HEK293 (cell line): ENCODE data around the gene COTL1.

Source experiments
- HOXD13 ChIP-seq: sonication (generic); formaldehyde crosslinking; IDR thresholded peaks from 2 replicates; pipeline ENCODE4 v1.8.0; 2022; ENCODE audit warnings: missing genetic modification reagents, borderline replicate concordance
- KLF16 ChIP-seq: fragments of 450-650 bp; formaldehyde crosslinking; IDR thresholded peaks from 2 replicates; pipeline ENCODE4 v1.5.1; 2017; ENCODE audit warnings: missing biosample characterization, missing genetic modification characterization
- KLF8 ChIP-seq: fragments of 450-650 bp; formaldehyde crosslinking; IDR thresholded peaks from 2 replicates; pipeline ENCODE4 v1.5.1; 2016; ENCODE audit warnings: missing biosample characterization, missing genetic modification characterization
- PRDM4 ChIP-seq: fragments of 450-650 bp; formaldehyde crosslinking; IDR thresholded peaks from 2 replicates; pipeline ENCODE4 v1.5.1; 2017; ENCODE audit warnings: missing biosample characterization, missing genetic modification characterization
- SP7 ChIP-seq: fragments of 450-650 bp; formaldehyde crosslinking; IDR thresholded peaks from 2 replicates; pipeline ENCODE4 v1.5.1; 2016; ENCODE audit warnings: missing biosample characterization, missing genetic modification characterization
- YY2 ChIP-seq: fragments of 450-650 bp; formaldehyde crosslinking; IDR thresholded peaks from 2 replicates; pipeline ENCODE4 v1.5.1; 2016; ENCODE audit warnings: missing biosample characterization, missing genetic modification characterization
- ZBTB44 ChIP-seq: fragments of 450-650 bp; IDR thresholded peaks from 2 replicates; pipeline ENCODE4 v1.5.1; 2018; ENCODE audit warnings: missing biosample characterization, mild to moderate bottlenecking, missing genetic modification characterization
- ZBTB49 ChIP-seq: fragments of 450-650 bp; formaldehyde crosslinking; IDR thresholded peaks from 2 replicates; pipeline ENCODE4 v1.5.1; 2016; ENCODE audit warnings: missing biosample characterization, missing genetic modification characterization, low read depth
- ZBTB6 ChIP-seq: fragments of 450-650 bp; formaldehyde crosslinking; IDR thresholded peaks from 2 replicates; pipeline ENCODE4 v1.5.1; 2017; ENCODE audit warnings: missing biosample characterization, missing genetic modification characterization
- ZNF114 ChIP-seq: fragments of 450-650 bp; formaldehyde crosslinking; IDR thresholded peaks from 2 replicates; pipeline ENCODE4 v1.5.0; 2017; ENCODE audit warnings: missing biosample characterization, missing genetic modification characterization
- ZNF140 ChIP-seq: fragments of 450-650 bp; formaldehyde crosslinking; IDR thresholded peaks from 2 replicates; pipeline ENCODE4 v1.5.1; 2016; ENCODE audit warnings: missing biosample characterization, missing genetic modification characterization
- ZNF148 ChIP-seq: fragments of 450-650 bp; formaldehyde crosslinking; IDR thresholded peaks from 2 replicates; pipeline ENCODE4 v1.5.0; 2017; ENCODE audit warnings: missing biosample characterization, missing genetic modification characterization, borderline replicate concordance
- ZNF169 ChIP-seq: fragments of 450-650 bp; formaldehyde crosslinking; IDR thresholded peaks from 2 replicates; pipeline ENCODE4 v1.5.1; 2016; ENCODE audit warnings: missing biosample characterization, missing genetic modification characterization
- ZNF223 ChIP-seq: fragments of 450-650 bp; formaldehyde crosslinking; IDR thresholded peaks from 2 replicates; pipeline ENCODE4 v1.5.1; 2016; ENCODE audit warnings: missing biosample characterization, missing genetic modification characterization
- ZNF280D ChIP-seq: fragments of 450-650 bp; formaldehyde crosslinking; IDR thresholded peaks from 2 replicates; pipeline ENCODE4 v1.5.1; 2016; ENCODE audit warnings: missing biosample characterization, missing genetic modification characterization
- ZNF362 ChIP-seq: fragments of 450-650 bp; formaldehyde crosslinking; IDR thresholded peaks from 2 replicates; pipeline ENCODE4 v1.5.1; 2016; ENCODE audit warnings: missing biosample characterization, missing genetic modification characterization
- ZNF433 ChIP-seq: fragments of 450-650 bp; formaldehyde crosslinking; IDR thresholded peaks from 2 replicates; pipeline ENCODE4 v1.5.1; 2016; ENCODE audit warnings: missing biosample characterization, missing genetic modification characterization, low read depth
- ZNF473 ChIP-seq: fragments of 450-650 bp; formaldehyde crosslinking; IDR thresholded peaks from 2 replicates; pipeline ENCODE4 v1.5.1; 2017; ENCODE audit warnings: missing biosample characterization, missing genetic modification characterization
- ZNF571 ChIP-seq: fragments of 450-650 bp; formaldehyde crosslinking; IDR thresholded peaks from 2 replicates; pipeline ENCODE4 v1.5.0; 2017; ENCODE audit warnings: missing biosample characterization, missing genetic modification characterization
- ZNF639 ChIP-seq: fragments of 450-650 bp; formaldehyde crosslinking; IDR thresholded peaks from 2 replicates; pipeline ENCODE4 v1.5.1; 2016; ENCODE audit warnings: missing biosample characterization, missing genetic modification characterization
- ZNF645 ChIP-seq: fragments of 450-650 bp; formaldehyde crosslinking; IDR thresholded peaks from 2 replicates; pipeline ENCODE4; 2016; ENCODE audit warnings: missing biosample characterization, missing genetic modification characterization

COTL1 gene

GRCh38 chr16:84618581-84619460, 943 bp upstream of the COTL1 start (continued):
- TF ChIP-seq ZNF280D (tag by site-specific recombination): no peak
- no peak for TF ChIP-seq ZNF169 (tag by site-specific recombination)
- TF ChIP-seq ZNF140 (tag by site-specific recombination): no peak
- peak; percentile 78 for TF ChIP-seq ZBTB44 (tag by site-specific recombination)
- no peak for TF ChIP-seq ZNF639
- no peak for TF ChIP-seq PRDM4 (tag by site-specific recombination)
- no peak for TF ChIP-seq ZNF571 (tag by site-specific recombination)
- TF ChIP-seq ZNF223 (tag by site-specific recombination): no peak
- no peak for TF ChIP-seq HOXD13
- TF ChIP-seq ZNF645 (tag by site-specific recombination): no peak
- TF ChIP-seq ZNF114 (tag by site-specific recombination): no peak
- no peak for TF ChIP-seq ZNF433 (tag by site-specific recombination)
- no peak for TF ChIP-seq KLF8 (tag by site-specific recombination)
- TF ChIP-seq ZBTB6 (tag by site-specific recombination): no peak
- TF ChIP-seq YY2 (tag by site-specific recombination): no peak
- no peak for TF ChIP-seq ZNF473 (tag by site-specific recombination)
- peak; percentile 14; the same call in 1 of the 2 replicates for TF ChIP-seq KLF16 (tag by site-specific recombination)
- TF ChIP-seq ZNF362 (tag by site-specific recombination): no peak
- no peak for TF ChIP-seq ZNF148 (tag by site-specific recombination)
- TF ChIP-seq SP7 (tag by site-specific recombination): peak; percentile 48; the same call in 1 of the 2 replicates
- TF ChIP-seq ZBTB49 (tag by site-specific recombination): no peak
